A673 (cell line): ENCODE data around the gene PET117.

Experiments
- EZH2 ChIP-seq: fragments of 200-600 bp; sonication (generic); IDR thresholded peaks from 2 replicates; pipeline ENCODE4 v1.6.1; 2017; ENCODE audit warnings: borderline replicate concordance, low read depth, mild to moderate bottlenecking, mixed read lengths, antibody characterized with exemption, low read length; ENCODE audit not compliant: poor library complexity, severe bottlenecking
- TF ChIP-seq, protein P1 (sequence below): fragments of 300-800, 200-600 bp; sonication (generic); conservative IDR thresholded peaks from 2 replicates; pipeline ENCODE4 v1.5.1; 2017; ENCODE audit warnings: low read depth, mild to moderate bottlenecking, antibody characterized with exemption, low read length, moderate library complexity, mixed read lengths

DNA sequence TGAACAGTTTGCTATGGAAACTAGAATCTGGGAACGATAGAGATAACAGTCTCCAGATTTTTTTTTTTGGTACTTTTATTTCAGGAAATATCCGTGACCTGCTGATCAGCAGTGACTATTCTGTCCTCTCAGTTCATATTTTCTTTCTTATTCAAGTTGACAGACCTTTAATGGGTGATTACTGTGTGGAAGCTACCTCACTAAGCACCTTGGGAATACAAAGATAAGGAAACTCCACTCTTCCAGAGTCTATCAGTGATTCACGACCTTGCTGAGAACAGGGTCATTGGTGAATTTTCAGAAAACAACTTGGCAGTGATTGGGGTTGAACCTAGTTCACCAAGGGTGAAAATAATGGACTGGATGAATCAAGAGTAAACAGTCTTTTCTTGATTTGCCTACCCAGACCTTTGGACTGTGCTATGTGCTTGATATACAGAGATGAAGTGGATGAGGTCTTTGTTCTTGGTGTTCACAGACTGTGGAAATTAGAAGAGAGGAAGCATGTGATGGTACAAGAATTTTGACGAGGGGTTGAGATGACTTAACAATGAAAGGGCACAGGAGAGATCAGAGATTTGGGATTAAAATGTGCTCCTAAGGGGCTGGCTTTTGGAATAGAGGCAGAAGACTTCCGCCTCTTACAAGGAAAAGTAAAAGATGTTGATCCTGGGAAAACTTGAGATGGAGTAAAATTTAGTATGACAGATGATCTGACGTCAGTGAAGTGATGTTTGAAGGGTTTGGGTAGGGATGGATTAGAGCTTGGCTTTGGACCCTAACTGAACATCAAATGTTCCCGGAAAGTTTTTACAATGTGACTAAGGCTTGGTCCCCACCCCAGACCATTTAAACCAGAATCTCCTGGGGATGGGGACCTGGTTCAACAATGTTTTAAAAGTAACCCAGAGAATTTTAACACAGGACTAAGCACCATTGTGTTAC lies 1.2 kb downstream of the PET117 start:
- TF ChIP-seq, protein P1, sequence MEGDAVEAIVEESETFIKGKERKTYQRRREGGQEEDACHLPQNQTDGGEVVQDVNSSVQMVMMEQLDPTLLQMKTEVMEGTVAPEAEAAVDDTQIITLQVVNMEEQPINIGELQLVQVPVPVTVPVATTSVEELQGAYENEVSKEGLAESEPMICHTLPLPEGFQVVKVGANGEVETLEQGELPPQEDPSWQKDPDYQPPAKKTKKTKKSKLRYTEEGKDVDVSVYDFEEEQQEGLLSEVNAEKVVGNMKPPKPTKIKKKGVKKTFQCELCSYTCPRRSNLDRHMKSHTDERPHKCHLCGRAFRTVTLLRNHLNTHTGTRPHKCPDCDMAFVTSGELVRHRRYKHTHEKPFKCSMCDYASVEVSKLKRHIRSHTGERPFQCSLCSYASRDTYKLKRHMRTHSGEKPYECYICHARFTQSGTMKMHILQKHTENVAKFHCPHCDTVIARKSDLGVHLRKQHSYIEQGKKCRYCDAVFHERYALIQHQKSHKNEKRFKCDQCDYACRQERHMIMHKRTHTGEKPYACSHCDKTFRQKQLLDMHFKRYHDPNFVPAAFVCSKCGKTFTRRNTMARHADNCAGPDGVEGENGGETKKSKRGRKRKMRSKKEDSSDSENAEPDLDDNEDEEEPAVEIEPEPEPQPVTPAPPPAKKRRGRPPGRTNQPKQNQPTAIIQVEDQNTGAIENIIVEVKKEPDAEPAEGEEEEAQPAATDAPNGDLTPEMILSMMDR, result no peak
- no peak for TF ChIP-seq EZH2
